Tibial nerve (tissue), 3 donors: ENCODE measurements around the gene CFAP46.

Experiments used
- CTCF ChIP-seq, 5 experiments: fragments of 200-600 bp in 3 of 5; fragments of 450-650 bp in 2 of 5; sonication (generic) in 3 of 5; IDR thresholded peaks; one replicate each; pipeline ENCODE4 v1.5.1; 2016 to 2019; ENCODE audit warnings: antibody characterized with exemption in 5 of 5, mild to moderate bottlenecking in 3 of 5, moderate library complexity in 2 of 5
- POLR2A ChIP-seq, 2 donors: fragments of 450-650 bp; IDR thresholded peaks; one replicate each; pipeline ENCODE4 v1.6.1; 2017; ENCODE audit warnings: antibody characterized with exemption in 2 of 2, mild to moderate bottlenecking in 2 of 2, moderate library complexity in 2 of 2

GRCh38 chr10:132891368-132891767 lies 51.0 kb downstream of the CFAP46 start:
- TF ChIP-seq POLR2A (IDR thresholded peaks at IDR 0.05) (no peak), CTCF (IDR thresholded peaks at IDR 0.05) (no peak)
